ENCODE measurements around the gene GRID2.
"Not testable (repeated sequence)": the region's sequence is repeated elsewhere in the genome, so short reads cannot be mapped to it uniquely, and the experiment has no call there.

Gene GRID2

DNA sequence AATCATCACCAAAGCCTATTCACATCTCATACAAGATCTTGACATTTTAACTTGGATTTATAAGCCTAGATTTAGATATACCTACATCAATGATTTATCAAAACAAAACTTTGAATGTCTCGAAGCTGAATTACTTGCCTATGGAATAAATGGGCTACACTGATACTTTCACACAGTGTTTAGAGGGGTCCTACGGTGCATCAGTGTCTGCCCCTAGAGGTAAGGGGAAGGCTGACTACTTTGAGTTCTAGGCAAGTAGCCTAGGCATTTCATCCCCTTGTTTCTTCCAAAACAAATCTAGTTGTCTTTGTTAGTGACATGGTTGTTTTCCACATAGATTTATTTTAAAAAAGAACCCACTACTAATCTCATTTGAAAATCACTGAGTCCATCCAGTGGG, 1366.7 kb downstream of the GRID2 start:
- H3K4me3 ChIP-seq (ENCODE audit: low read length): no peak overlapping the region
- TF ChIP-seq, protein P1, sequence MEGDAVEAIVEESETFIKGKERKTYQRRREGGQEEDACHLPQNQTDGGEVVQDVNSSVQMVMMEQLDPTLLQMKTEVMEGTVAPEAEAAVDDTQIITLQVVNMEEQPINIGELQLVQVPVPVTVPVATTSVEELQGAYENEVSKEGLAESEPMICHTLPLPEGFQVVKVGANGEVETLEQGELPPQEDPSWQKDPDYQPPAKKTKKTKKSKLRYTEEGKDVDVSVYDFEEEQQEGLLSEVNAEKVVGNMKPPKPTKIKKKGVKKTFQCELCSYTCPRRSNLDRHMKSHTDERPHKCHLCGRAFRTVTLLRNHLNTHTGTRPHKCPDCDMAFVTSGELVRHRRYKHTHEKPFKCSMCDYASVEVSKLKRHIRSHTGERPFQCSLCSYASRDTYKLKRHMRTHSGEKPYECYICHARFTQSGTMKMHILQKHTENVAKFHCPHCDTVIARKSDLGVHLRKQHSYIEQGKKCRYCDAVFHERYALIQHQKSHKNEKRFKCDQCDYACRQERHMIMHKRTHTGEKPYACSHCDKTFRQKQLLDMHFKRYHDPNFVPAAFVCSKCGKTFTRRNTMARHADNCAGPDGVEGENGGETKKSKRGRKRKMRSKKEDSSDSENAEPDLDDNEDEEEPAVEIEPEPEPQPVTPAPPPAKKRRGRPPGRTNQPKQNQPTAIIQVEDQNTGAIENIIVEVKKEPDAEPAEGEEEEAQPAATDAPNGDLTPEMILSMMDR (conservative IDR thresholded peaks at IDR 0.05; ENCODE audit: low read depth, low read length): no peak
- DNase-seq (ENCODE audit: low read depth): no peak

DNA sequence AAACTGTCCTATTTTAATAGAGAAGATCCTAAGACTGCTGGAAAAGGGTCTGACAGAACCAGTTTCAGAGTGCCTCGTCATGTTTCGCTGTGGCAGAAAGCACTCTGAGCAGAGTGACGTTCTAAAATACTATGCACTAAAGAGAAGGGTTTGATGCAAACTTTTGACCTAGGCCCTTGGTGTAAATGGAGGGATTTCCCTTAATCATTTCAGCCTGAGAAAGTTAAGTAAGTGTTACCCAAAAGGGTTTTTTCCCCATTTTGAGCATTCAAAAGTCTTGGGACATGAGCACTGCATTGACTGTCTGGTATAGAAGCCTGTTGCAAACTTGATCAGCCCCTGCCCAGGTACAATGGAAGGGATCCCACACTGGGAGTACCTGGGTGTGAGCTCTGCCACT, 1367.3 kb downstream of the GRID2 start:
- TF ChIP-seq, protein P1 (conservative IDR thresholded peaks at IDR 0.05; ENCODE audit: low read depth, low read length): no peak
- DNase-seq (ENCODE audit: low read depth): no peak
- H3K4me3 ChIP-seq (ENCODE audit: low read length): no peak overlapping the region

DNA sequence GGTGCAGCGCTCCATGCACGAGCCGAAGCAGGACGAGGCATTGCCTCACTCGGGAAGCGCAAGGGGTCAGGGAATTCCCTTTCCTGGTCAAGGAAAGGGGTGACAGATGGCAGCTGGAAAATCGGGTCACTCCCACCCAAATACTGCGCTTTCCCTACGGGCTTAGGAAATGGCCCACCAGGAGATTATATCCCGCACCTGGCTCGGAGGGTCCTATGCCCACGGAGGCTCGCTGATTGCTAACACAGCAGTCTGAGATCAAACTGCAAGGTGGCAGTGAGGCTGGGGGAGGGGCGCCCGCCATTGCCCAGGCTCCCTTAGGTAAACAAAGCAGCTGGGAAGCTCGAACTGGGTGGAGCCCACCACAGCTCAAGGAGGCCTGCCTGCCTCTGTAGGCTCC, 1373.2 kb downstream of the GRID2 start:
- DNase-seq (ENCODE audit: low read depth); H3K4me3 ChIP-seq (ENCODE audit: low read length): not testable (repeated sequence)

DNA sequence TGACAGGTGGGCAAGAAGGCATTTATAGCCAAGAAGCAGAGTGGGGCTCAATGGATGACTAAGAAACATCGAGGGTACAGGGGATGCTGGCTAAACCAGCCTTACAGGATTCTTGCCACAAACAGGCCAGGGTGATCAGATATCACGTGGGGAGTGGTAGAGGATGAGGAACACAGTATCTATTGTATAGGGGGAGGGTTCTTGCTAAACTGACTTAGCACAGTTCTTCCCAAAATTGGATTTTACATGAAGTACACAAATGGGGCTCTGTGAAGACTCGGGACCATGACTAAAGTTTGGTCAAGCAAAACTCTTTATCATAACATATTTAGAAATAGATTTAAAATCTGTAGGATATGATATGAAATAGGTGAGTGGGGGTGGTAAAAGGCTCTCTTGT, 1380.8 kb downstream of the GRID2 start:
- TF ChIP-seq, protein P1 (conservative IDR thresholded peaks at IDR 0.05; ENCODE audit: low read depth, low read length): no peak
- no peak for DNase-seq (ENCODE audit: low read depth)
- no peak overlapping the region for H3K4me3 ChIP-seq (ENCODE audit: low read length)

DNA sequence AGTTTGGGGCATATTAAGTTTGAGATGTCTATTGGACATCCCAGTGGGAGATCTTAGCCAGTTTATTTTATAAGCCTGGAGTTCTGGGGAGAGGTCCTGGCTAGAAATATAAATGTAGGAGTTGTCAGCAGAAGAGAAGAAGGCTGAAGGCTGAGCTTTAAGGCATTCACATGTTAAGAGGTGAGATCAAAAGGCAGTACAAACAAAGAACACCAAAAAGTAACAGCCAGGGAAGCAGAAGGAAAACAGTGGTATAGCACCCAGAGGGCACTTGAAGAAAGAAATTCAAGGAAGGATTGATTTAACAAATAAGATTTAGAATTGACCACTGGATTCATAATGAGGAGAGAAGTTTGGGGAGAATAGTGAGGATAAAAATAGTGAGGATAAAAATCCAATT, 1383.5 kb downstream of the GRID2 start:
- H3K4me3 ChIP-seq (ENCODE audit: low read length): no peak overlapping the region
- TF ChIP-seq, protein P1 (conservative IDR thresholded peaks at IDR 0.05; ENCODE audit: low read depth, low read length): no peak
- no peak for DNase-seq (ENCODE audit: low read depth)

DNA sequence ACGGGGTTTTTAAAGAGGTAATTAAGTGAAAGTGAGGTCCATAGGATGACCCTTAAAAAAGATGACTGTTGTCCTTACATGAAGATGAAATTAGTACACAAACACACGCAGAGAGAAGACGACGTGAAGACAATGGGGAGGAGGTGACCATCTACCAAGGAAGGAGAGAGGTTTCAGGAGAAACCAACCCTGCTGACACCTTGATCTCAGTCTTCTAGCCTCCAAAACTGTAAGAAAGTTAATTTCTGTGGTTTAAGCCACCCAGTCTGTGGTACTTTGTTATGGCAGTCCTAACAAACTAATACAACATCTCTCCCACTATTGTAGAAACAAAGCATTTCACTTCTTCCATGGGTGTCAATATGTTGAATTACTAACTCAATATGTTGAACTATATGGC, 1385.2 kb downstream of the GRID2 start:
- no peak overlapping the region for H3K4me3 ChIP-seq (ENCODE audit: low read length)
- TF ChIP-seq, protein P1 (conservative IDR thresholded peaks at IDR 0.05; ENCODE audit: low read depth, low read length): no peak
- no peak for DNase-seq (ENCODE audit: low read depth)

DNA sequence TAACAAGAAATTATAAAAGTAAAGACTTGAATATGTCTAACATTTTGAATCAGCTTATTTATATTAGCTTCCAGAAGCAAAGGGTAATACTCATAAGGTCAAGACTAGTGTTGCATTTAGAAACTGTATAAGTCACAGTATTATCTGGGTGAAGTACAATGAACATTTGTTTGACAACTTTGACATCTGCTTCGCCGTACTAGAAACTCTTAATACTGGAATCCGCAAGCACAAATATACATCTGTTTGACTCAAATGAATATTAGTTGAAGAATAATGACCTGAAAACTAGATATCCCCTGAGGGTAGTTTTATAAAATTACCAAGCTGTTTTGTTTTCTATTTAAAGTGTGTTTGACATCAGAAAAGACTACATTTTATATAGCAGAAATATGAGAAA, 1389.4 kb downstream of the GRID2 start:
- H3K4me3 ChIP-seq (ENCODE audit: low read length): no peak overlapping the region
- TF ChIP-seq, protein P1 (conservative IDR thresholded peaks at IDR 0.05; ENCODE audit: low read depth, low read length): no peak
- DNase-seq (ENCODE audit: low read depth): no peak

DNA sequence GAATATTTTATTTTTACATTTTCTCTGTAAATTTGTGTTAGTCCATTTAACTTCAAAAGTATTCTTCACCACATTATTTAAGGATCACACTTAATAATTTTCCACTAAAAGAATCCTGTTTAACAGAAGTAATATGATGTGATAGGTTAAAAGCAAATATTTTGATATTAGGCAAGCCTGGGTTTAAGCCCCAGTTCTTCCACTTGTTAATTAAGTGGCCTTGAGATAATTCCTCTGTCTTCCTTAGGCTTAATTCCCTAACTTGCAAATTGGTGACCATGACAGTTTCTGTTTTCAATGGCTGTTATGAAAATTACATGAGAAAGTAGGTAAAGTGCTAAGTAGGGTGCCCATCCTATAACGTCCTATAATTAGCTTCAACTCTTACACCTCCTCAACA, 1394.9 kb downstream of the GRID2 start:
- no peak overlapping the region for H3K4me3 ChIP-seq (ENCODE audit: low read length)
- TF ChIP-seq, protein P1 (conservative IDR thresholded peaks at IDR 0.05; ENCODE audit: low read depth, low read length): no peak
- no peak for DNase-seq (ENCODE audit: low read depth)

Data from retinal pigment epithelial cell (primary cell).